ENCODE measurements around the gene STPG1.

DNA sequence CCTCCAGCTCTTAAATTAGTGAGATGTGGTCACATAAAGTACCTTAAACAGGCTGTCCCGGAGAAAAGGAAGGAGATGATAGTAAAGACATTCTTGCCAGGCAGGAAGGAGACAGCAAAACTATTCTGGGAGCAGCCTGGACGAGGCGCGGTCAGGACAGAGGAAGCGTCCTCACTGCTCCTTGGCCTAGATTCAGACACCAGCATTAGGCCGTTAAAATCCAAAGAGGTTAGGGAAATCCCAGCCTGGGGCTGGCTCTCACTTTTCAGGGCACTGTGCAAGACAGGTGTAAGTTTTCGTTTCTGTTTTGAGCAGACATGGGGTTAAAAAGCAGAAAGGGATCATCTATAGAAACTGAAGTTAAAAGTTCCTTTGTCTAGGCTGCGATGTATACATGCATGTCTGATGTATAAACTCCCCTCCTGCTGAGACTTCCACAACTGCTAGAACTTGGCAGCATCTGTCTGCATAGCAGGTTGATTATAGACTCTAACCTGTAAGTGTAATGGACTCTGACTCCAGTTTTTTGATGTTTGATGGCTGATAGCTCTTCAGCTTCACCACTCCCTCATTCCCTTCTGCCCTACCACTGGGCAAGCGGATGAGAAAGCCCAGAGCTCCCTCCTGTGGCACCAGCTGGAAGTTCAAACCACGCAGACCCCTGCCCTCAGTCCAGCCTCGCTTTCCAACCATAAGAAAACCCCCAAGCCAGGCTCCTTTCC, 21.5 kb downstream of the STPG1 start:
- TF ChIP-seq EP300 (IDR thresholded peaks at IDR 0.05), result no peak
- TF ChIP-seq, protein P1, sequence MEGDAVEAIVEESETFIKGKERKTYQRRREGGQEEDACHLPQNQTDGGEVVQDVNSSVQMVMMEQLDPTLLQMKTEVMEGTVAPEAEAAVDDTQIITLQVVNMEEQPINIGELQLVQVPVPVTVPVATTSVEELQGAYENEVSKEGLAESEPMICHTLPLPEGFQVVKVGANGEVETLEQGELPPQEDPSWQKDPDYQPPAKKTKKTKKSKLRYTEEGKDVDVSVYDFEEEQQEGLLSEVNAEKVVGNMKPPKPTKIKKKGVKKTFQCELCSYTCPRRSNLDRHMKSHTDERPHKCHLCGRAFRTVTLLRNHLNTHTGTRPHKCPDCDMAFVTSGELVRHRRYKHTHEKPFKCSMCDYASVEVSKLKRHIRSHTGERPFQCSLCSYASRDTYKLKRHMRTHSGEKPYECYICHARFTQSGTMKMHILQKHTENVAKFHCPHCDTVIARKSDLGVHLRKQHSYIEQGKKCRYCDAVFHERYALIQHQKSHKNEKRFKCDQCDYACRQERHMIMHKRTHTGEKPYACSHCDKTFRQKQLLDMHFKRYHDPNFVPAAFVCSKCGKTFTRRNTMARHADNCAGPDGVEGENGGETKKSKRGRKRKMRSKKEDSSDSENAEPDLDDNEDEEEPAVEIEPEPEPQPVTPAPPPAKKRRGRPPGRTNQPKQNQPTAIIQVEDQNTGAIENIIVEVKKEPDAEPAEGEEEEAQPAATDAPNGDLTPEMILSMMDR (IDR thresholded peaks at IDR 0.05), result peak in 5 of 7 experiments; percentile 54 to 81 (median 74)
- TF ChIP-seq POLR2A (IDR thresholded peaks at IDR 0.05), result no peak
- peak in 1 of 3 donors; percentile 17 for TF ChIP-seq POLR2AphosphoS5 (IDR thresholded peaks at IDR 0.05)

All from stomach (tissue), 4 donors.